HCT116 (cell line): Measurements from ENCODE around the gene HIPK3. TPM values are rescaled to one million over a fixed set of nuclear protein-coding genes. Genes with fewer than 3 reads are reported as not detected.

ENCODE experiments used
- ATAC-seq: fragments of 200-7000 bp; cut with Tn5 transposase; 2 replicates; pipeline ENCODE4 v1.9.1; 2020; ENCODE audit warnings: mild to moderate bottlenecking, moderate library complexity
- BruUV-seq: library from RNA; stranded (reverse); fragments of 400-500 nt; replicated peaks from 2 replicates; lab custom pipeline; 2021; lab: Mats Ljungman, UMichigan
- CTCF ChIA-PET: fragments of 300-600 bp; sonication (Branson Sonifier 250); formaldehyde crosslinking; loops from one replicate; lab custom pipeline; 2021; ENCODE audit warnings: antibody characterized with exemption; lab: Charles Lee
- POLR2A ChIA-PET: fragments of 300-600, 350-600 bp; sonication (Branson Sonifier 250); formaldehyde crosslinking; loops from one replicate; lab custom pipeline; 2021; ENCODE audit warnings: antibody characterized with exemption; lab: Charles Lee
- RAD21 ChIA-PET, 2 experiments: fragments of 300-600 bp; sonication (Branson Sonifier 250); formaldehyde crosslinking; loops; one replicate each; lab custom pipeline; 2023; ENCODE audit warnings: low total read pairs in 2 of 2; ENCODE audit not compliant: uncharacterized antibody in 2 of 2, unreplicated experiment in 2 of 2, low non-redundant PET in 1 of 2; lab: Charles Lee
- DNase-seq: peaks from one replicate; pipeline ENCODE4 v3.0.0-alpha.2; 2010; ENCODE audit warnings: low read depth, low spot score
- H2AFZ ChIP-seq: fragments of 200-600 bp; shearing (Covaris generic), sonication (generic); 2 replicates; pipeline ENCODE4 v1.6.1; 2017; ENCODE audit warnings: low read depth, mixed run types, mixed read lengths, antibody characterized with exemption, low read length; ENCODE audit not compliant: poor library complexity, severe bottlenecking
- H3K27ac ChIP-seq: 2 replicates; pipeline ENCODE4 v1.5.1; 2012; ENCODE audit warnings: low read depth, low read length
- H3K27me3 ChIP-seq: fragments of 200-600 bp; sonication (generic); 2 replicates; pipeline ENCODE4 v1.6.1; 2016; ENCODE audit warnings: mixed run types, low read length, mixed read lengths; ENCODE audit not compliant: insufficient read depth
- H3K36me3 ChIP-seq, 2 experiments: fragments of 200-500 bp in 1 of 2; fragments of 200-600 bp in 1 of 2; sonication (Bioruptor generic) in 1 of 2; sonication (generic) in 1 of 2; 2 replicates each; pipeline versions ENCODE4 v1.5.1 to v1.6.1; 2014 to 2016; ENCODE audit warnings: low read length in 2 of 2, inconsistent platforms in 1 of 2, mixed read lengths in 1 of 2, mixed run types in 1 of 2; ENCODE audit not compliant: insufficient read depth in 2 of 2, control insufficient read depth in 1 of 2
- H3K4me1 ChIP-seq, 2 experiments: fragments of 200-600 bp in 1 of 2; sonication (generic) in 1 of 2; 2 replicates each; pipeline versions ENCODE4 v1.5.1 to v1.6.1; 2012 to 2017; ENCODE audit warnings: low read length in 2 of 2, inconsistent platforms in 1 of 2, mild to moderate bottlenecking in 1 of 2, mixed read lengths in 1 of 2, mixed run types in 1 of 2, moderate library complexity in 1 of 2; ENCODE audit not compliant: insufficient read depth in 2 of 2, control insufficient read depth in 1 of 2
- H3K4me2 ChIP-seq: fragments of 200-600 bp; sonication (generic); 2 replicates; pipeline ENCODE4 v1.6.1; 2017; ENCODE audit warnings: mixed run types, low read length, mixed read lengths
- H3K4me3 ChIP-seq, 2 experiments: fragments of 200-600 bp in 1 of 2; sonication (generic) in 1 of 2; replicated peaks in 1 of 2; 2 replicates each; pipeline ENCODE4 v1.5.1; 2011 to 2016; ENCODE audit warnings: low read length in 2 of 2, control low read depth in 1 of 2, low read depth in 1 of 2, mild to moderate bottlenecking in 1 of 2, mixed read lengths in 1 of 2, mixed run types in 1 of 2
- H3K79me2 ChIP-seq: fragments of 200-600 bp; sonication (generic); 2 replicates; pipeline ENCODE4 v1.6.1; 2017; ENCODE audit warnings: mild to moderate bottlenecking, mixed run types, low read length, moderate library complexity, mixed read lengths; ENCODE audit not compliant: insufficient read depth
- H3K9ac ChIP-seq: fragments of 200-600 bp; sonication (generic); 2 replicates; pipeline ENCODE4 v1.6.1; 2016; ENCODE audit warnings: low read length, mixed read lengths
- H3K9me2 ChIP-seq: fragments of 200-600 bp; sonication (generic), shearing (Covaris generic); 2 replicates; pipeline ENCODE4 v1.6.1; 2017; ENCODE audit warnings: mixed run types, mild to moderate bottlenecking, moderate library complexity; ENCODE audit not compliant: insufficient read depth
- H3K9me3 ChIP-seq, 2 experiments: fragments of 200-500 bp in 1 of 2; fragments of 200-600 bp in 1 of 2; sonication (Bioruptor generic) in 1 of 2; sonication (generic) in 1 of 2; 2 replicates each; pipeline ENCODE4 v1.6.1; 2014 to 2017; ENCODE audit warnings: low read length in 2 of 2, mixed read lengths in 2 of 2, inconsistent platforms in 1 of 2, low read depth in 1 of 2, mild to moderate bottlenecking in 1 of 2, mixed run types in 1 of 2, moderate library complexity in 1 of 2; ENCODE audit not compliant: control insufficient read depth in 1 of 2, insufficient read depth in 1 of 2
- H4K20me1 ChIP-seq: fragments of 200-600 bp; sonication (generic), shearing (Covaris generic); 2 replicates; pipeline ENCODE4 v1.6.1; 2017; ENCODE audit warnings: mixed run types, mild to moderate bottlenecking, moderate library complexity; ENCODE audit not compliant: insufficient read depth
- CEBPB ChIP-seq: IDR thresholded peaks from 2 replicates; pipeline ENCODE4 v1.6.1; 2012; ENCODE audit warnings: low read depth
- CTCF ChIP-seq, 3 experiments: fragments of 200-600 bp in 1 of 3; sonication (generic) in 1 of 3; IDR thresholded peaks in 2 of 3; conservative IDR thresholded peaks in 1 of 3; 2 replicates each; pipeline ENCODE4 v1.5.1; 2012 to 2017; ENCODE audit warnings: low read depth in 2 of 3, low read length in 2 of 3, antibody characterized with exemption in 1 of 3, borderline replicate concordance in 1 of 3, control low read depth in 1 of 3, mild to moderate bottlenecking in 1 of 3, mixed read lengths in 1 of 3, mixed run types in 1 of 3, moderate library complexity in 1 of 3; ENCODE audit not compliant: insufficient read depth in 1 of 3
- EGR1 ChIP-seq: IDR thresholded peaks from 2 replicates; pipeline ENCODE4 v1.6.1; 2012; ENCODE audit warnings: low read depth
- ELF1 ChIP-seq: IDR thresholded peaks from 2 replicates; pipeline ENCODE4 v1.6.1; 2012; ENCODE audit warnings: low read depth, borderline replicate concordance
- EZH2phosphoT487 ChIP-seq: fragments of 200-600 bp; IDR thresholded peaks from 2 replicates; pipeline ENCODE4 v1.6.1; 2018; ENCODE audit warnings: antibody characterized with exemption, borderline replicate concordance
- POLR2A ChIP-seq: IDR thresholded peaks from 2 replicates; pipeline ENCODE4 v1.7.0; 2011; ENCODE audit warnings: borderline replicate concordance; ENCODE audit not compliant: insufficient read depth, insufficient read length; ENCODE audit errors: extremely low read depth
- RAD21 ChIP-seq: IDR thresholded peaks from 2 replicates; pipeline ENCODE4 v1.6.1; 2012; ENCODE audit warnings: low read depth, mild to moderate bottlenecking
- SP1 ChIP-seq: IDR thresholded peaks from 2 replicates; pipeline ENCODE4 v1.6.1; 2012; ENCODE audit warnings: low read depth
- TCF7L2 ChIP-seq: IDR thresholded peaks from 2 replicates; pipeline ENCODE4 v1.7.0; 2011; ENCODE audit warnings: borderline replicate concordance, inconsistent platforms; ENCODE audit not compliant: insufficient read depth, insufficient read length; ENCODE audit errors: extremely low read depth
- ZNF274 ChIP-seq: fragments of 200-500 bp; sonication (Bioruptor generic); IDR thresholded peaks from 2 replicates; pipeline ENCODE4 v1.6.1; 2014; ENCODE audit warnings: mild to moderate bottlenecking, low read depth, low read length, inconsistent platforms
- intact Hi-C: fragments of 100-400 bp; cut with micrococcal nuclease; formaldehyde crosslinking; loops from 2 replicates; pipeline ENCODE4 v1.10.0; 2022
- total RNA-seq: library from RNA; stranded (reverse); gene quantifications from one replicate; pipeline ENCODE4 v1.2.1, GENCODE V29; 2021; ENCODE audit not compliant: unreplicated experiment
- TF ChIP-seq, protein P1 (sequence below): IDR thresholded peaks from 2 replicates; pipeline ENCODE4 v1.6.1; 2012
- TF ChIP-seq, protein P2 (sequence below): IDR thresholded peaks from 2 replicates; pipeline ENCODE4 v1.6.1; 2012; ENCODE audit warnings: low read depth

The HIPK3 gene
- total RNA-seq, 1 experiment from 2014 or later = 35.2 TPM

DNA sequence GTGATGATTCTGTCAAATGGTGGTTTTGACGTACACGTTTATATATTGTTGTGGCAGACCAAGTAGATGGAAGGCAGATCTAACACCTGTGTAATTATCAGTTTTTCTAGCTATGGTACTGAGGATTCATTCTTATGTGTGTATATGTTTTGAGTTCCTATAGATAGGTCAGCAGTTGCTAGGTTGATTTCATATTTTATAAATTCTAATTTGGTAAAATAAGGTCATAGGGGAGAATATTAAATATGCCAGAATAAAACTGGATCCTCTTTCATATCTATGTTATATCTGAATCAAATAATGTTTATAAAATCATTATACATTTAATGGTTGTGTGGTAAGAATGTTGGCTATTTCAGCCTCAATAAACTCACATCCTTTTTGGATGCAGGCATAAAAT lies 27.6 kb downstream of the HIPK3 start:
- intact Hi-C loops = no loop called here
- ATAC-seq (no peak), DNase-seq (no peak)
- H3K79me2 ChIP-seq = peaks cover 67% of the 10 kb centered on the region
- no peak overlapping the region for H2AFZ ChIP-seq
- no peaks in the 10 kb centered on the region for H3K9me3 ChIP-seq
- 0 out of 2 replicates have a peak, but pooled peaks cover 5% of the 10 kb centered on the region for H4K20me1 ChIP-seq
- no peaks in the 10 kb centered on the region for H3K27me3 ChIP-seq
- RAD21 ChIA-PET = no interaction called here
- POLR2A ChIA-PET = no interaction called here
- H3K4me1 ChIP-seq = no peaks in the 10 kb centered on the region
- BruUV-seq = no TSS peak
- H3K9me2 ChIP-seq = no peaks in the 10 kb centered on the region
- no peak overlapping the region for H3K27ac ChIP-seq
- no peak for TF ChIP-seq RAD21
- CTCF ChIA-PET = no interaction called here
- H3K9ac ChIP-seq = no peak overlapping the region
- H3K4me2 ChIP-seq = no peak overlapping the region
- H3K36me3 ChIP-seq = no peaks in the 10 kb centered on the region; a peak in 1 of 4 replicates
- no peak overlapping the region for H3K4me3 ChIP-seq

- no peaks in the 10 kb centered on the region for H3K9me3 ChIP-seq
- TF ChIP-seq CTCF (IDR thresholded peaks at IDR 0.05 in 2 of 3, conservative IDR thresholded peaks at IDR 0.05 in 1 of 3; ENCODE audit: borderline replicate concordance in 1 of 3, insufficient read depth in 1 of 3, low read depth in 2 of 3, low read length in 2 of 3) (no peak), EGR1 (no peak), CEBPB (no peak), RAD21 (no peak), POLR2A (no peak), TCF7L2 (no peak), ELF1 (no peak), SP1 (no peak), ZNF274 (no peak), EZH2phosphoT487 (no peak)
- TF ChIP-seq, protein P1, sequence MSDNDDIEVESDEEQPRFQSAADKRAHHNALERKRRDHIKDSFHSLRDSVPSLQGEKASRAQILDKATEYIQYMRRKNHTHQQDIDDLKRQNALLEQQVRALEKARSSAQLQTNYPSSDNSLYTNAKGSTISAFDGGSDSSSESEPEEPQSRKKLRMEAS = no peak
- TF ChIP-seq, protein P2, sequence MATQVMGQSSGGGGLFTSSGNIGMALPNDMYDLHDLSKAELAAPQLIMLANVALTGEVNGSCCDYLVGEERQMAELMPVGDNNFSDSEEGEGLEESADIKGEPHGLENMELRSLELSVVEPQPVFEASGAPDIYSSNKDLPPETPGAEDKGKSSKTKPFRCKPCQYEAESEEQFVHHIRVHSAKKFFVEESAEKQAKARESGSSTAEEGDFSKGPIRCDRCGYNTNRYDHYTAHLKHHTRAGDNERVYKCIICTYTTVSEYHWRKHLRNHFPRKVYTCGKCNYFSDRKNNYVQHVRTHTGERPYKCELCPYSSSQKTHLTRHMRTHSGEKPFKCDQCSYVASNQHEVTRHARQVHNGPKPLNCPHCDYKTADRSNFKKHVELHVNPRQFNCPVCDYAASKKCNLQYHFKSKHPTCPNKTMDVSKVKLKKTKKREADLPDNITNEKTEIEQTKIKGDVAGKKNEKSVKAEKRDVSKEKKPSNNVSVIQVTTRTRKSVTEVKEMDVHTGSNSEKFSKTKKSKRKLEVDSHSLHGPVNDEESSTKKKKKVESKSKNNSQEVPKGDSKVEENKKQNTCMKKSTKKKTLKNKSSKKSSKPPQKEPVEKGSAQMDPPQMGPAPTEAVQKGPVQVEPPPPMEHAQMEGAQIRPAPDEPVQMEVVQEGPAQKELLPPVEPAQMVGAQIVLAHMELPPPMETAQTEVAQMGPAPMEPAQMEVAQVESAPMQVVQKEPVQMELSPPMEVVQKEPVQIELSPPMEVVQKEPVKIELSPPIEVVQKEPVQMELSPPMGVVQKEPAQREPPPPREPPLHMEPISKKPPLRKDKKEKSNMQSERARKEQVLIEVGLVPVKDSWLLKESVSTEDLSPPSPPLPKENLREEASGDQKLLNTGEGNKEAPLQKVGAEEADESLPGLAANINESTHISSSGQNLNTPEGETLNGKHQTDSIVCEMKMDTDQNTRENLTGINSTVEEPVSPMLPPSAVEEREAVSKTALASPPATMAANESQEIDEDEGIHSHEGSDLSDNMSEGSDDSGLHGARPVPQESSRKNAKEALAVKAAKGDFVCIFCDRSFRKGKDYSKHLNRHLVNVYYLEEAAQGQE = no peak
Measured at GRCh38 chr11:33290319-33290718, 33.1 kb downstream of the HIPK3 start.

More at GRCh38 chr11:33290319-33290718, 33.1 kb downstream of the HIPK3 start:
- RAD21 ChIA-PET = no interaction called here
- no peak overlapping the region for H3K27ac ChIP-seq
- H3K9me2 ChIP-seq = no peaks in the 10 kb centered on the region
- POLR2A ChIA-PET = no interaction called here
- ATAC-seq = no peak
- DNase-seq = no peak
- no peak overlapping the region for H3K4me3 ChIP-seq
- CTCF ChIA-PET = no interaction called here
- no peak overlapping the region for H2AFZ ChIP-seq
- intact Hi-C loops = no loop called here
- no peak overlapping the region for H3K4me2 ChIP-seq
- no peaks in the 10 kb centered on the region; a peak in 1 of 4 replicates for H3K36me3 ChIP-seq
- no peak overlapping the region for H3K9ac ChIP-seq
- H3K4me1 ChIP-seq = no peaks in the 10 kb centered on the region
- peaks cover 49% of the 10 kb centered on the region for H3K79me2 ChIP-seq
- BruUV-seq = no TSS peak
- H4K20me1 ChIP-seq = no peaks in the 10 kb centered on the region
- H3K27me3 ChIP-seq = no peaks in the 10 kb centered on the region
